Coronary artery (tissue), 2 donors: Measurements from ENCODE around the gene DOCK1.

Experiments
- DNase-seq: peaks from one replicate; pipeline ENCODE4 v3.0.0-alpha.2; 2017; ENCODE audit warnings: low spot score
- H3K27ac ChIP-seq, 2 donors: fragments of 200-600 bp; sonication (generic); one replicate each; pipeline ENCODE4 v1.5.1; 2016 to 2019
- H3K4me3 ChIP-seq: fragments of 200-600 bp; sonication (generic); 2 replicates; pipeline ENCODE4 v1.5.1; 2016; ENCODE audit warnings: mild to moderate bottlenecking, moderate library complexity
- TF ChIP-seq, protein P1 (sequence below): fragments of 200-600 bp; sonication (generic); IDR thresholded peaks from one replicate; pipeline ENCODE4 v1.5.1; 2019; ENCODE audit warnings: antibody characterized with exemption

DOCK1 gene

DNA sequence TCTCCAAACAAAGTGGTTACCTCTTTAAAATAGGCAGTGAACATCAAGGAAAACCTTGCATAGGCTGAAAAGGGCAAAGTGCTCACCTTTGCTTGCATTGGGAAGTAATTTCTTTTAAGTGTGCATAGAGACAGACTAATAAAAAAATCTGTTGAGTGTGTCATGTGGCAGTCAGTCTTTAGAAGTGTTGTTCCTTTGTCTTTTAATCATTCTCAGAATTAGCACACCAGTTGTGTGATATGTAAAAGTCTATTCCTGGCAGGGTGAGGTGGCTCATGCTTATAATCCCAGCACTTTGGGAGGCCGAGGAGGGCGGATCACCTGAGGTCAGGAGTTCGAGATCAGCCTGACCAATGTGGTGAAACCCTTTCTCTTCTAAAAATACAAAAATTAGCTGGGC, 174.2 kb downstream of the DOCK1 start:
- Histone ChIP-seq H3K4me3 (no peak overlapping the region), H3K27ac (no peak overlapping the region)
- DNase-seq, result no peak
- TF ChIP-seq, protein P1, sequence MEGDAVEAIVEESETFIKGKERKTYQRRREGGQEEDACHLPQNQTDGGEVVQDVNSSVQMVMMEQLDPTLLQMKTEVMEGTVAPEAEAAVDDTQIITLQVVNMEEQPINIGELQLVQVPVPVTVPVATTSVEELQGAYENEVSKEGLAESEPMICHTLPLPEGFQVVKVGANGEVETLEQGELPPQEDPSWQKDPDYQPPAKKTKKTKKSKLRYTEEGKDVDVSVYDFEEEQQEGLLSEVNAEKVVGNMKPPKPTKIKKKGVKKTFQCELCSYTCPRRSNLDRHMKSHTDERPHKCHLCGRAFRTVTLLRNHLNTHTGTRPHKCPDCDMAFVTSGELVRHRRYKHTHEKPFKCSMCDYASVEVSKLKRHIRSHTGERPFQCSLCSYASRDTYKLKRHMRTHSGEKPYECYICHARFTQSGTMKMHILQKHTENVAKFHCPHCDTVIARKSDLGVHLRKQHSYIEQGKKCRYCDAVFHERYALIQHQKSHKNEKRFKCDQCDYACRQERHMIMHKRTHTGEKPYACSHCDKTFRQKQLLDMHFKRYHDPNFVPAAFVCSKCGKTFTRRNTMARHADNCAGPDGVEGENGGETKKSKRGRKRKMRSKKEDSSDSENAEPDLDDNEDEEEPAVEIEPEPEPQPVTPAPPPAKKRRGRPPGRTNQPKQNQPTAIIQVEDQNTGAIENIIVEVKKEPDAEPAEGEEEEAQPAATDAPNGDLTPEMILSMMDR, result no peak

DNA sequence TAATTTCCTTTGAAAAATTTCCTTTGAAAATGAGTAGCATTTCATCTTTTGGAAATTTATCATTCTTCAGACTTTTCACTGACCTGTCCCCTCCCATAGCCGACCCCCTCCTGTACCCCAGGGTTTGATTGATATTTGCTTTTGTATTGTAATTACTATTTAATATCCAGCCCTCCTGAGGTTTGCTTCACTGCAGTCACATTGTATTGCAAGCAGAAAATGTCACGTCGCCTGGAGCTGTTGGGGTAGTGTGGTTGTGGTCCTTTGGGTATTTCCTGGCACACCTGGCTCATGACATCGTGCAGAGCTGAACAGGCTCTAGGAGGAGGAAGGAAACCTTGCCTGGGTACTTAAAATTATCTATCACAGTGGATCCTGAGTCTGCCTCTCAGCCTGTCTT, 175.1 kb downstream of the DOCK1 start:
- no peak for DNase-seq
- Histone ChIP-seq H3K27ac (no peak overlapping the region), H3K4me3 (no peak overlapping the region)
- TF ChIP-seq, protein P1, result no peak

DNA sequence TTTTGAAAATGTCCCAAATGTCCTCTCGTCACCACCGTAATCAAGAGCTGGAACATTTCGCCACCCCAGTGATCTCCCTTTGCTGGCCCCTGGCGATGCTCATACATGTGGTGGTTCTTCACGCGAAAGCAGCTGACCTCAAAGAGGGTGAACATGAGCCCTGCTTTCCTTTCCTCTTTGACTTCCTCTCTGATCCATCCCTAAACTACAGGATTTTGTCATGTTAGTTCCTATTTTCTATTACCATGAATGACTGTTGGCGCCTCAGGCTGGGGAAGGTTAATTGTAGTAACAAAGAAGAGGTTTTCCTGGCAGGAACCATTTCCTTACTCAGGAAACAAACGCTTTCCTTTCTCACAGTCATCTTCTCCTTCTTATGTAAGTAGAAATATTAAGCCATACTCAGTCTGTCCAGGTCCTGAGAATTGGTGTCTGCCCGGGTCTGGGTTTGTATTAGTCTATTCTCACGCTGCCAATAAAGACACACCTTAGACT, 176.7 kb downstream of the DOCK1 start:
- TF ChIP-seq, protein P1, result no peak
- H3K4me3 ChIP-seq, result no peak overlapping the region
- H3K27ac ChIP-seq, result no peak overlapping the region
- no peak for DNase-seq

DNA sequence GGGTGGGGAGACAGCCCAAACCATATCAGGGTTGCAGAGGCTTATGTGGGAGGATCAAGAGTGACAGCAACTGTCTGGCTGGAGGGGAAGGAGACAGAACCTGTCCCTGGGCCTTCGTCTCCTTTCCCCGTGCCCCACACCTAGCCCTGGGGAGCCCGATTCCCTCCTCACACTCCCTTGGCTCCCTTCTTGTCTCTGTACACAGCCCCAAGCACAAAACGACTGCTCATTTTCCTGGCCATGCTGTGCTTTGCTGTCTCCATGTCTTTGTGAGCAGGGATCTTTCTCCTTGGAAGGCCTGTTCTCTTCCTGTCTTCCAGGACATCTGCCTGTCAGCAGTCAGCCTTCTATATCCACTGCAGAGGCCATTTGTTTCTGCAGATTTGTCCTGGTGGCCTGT, 177.4 kb downstream of the DOCK1 start:
- no peak overlapping the region for H3K27ac ChIP-seq
- H3K4me3 ChIP-seq, result no peak overlapping the region
- TF ChIP-seq, protein P1, result no peak
- no peak for DNase-seq

DNA sequence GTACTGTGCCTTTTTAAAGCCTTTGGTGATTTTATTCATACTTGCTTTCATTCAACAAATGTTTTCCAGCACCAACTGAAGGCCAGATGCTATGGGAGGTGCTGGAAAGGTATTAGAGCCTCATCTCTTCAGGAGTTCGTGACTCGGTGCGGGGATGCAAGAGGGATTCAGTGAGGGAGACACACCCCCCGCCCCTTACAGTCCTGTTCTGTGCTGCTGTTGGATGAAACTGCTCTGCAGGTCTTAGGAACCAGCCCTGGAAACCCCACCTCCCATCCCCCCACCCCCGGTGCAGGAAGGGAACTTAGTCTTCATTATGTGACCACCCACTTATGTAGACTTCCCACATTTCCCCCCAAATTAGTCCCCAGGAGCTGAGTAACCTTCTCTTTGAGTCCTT, 180.7 kb downstream of the DOCK1 start:
- TF ChIP-seq, protein P1, result no peak
- H3K27ac ChIP-seq, result no peak overlapping the region
- DNase-seq, result no peak
- no peak overlapping the region for H3K4me3 ChIP-seq

DNA sequence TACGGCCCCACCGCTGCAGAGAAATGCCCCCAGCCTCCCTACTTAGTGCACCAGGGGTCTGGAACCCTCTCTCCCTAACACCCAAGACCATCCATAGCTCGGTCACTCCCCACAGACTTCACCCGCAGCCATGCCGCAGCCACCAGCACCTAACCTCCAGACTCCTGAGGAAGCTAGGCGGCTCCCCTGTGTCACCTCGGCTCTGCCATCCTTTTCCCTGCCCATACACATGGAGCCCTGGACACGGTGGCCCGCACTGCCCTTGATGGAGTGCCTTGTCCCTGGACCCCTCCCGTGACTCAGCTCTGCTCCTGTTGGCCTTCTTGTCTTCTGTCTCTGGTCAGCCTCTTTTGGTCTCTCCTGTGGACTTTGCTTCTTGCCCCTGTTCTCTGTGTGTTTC, 183.7 kb downstream of the DOCK1 start:
- TF ChIP-seq, protein P1, result no peak
- Histone ChIP-seq H3K27ac (no peak overlapping the region), H3K4me3 (no peak overlapping the region)
- DNase-seq, result no peak

DNA sequence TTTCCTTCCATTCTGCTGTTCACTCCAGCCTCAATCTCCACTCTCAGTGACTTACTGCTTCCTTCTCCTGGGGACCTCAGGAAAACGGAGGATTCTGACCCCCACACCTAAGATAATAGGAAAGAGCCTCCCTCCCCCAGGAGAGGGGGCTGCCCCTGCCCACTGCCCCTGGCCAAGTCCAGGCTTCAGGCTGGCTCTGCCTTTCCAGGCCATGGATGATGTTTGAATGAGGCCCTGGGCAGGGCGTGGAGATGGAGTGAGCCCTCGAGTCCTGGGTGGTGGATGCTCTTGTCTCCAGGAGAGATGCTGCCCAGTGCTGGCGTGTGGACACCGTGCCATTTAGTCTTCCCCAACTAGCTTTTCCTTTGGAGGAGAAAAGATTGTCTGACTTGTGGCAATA, 184.2 kb downstream of the DOCK1 start:
- TF ChIP-seq, protein P1, result no peak
- H3K27ac ChIP-seq, result no peak overlapping the region
- H3K4me3 ChIP-seq, result no peak overlapping the region
- no peak for DNase-seq
